ENCODE results near the gene WDR47. TPM values are rescaled to one million over a fixed set of nuclear protein-coding genes. Genes with fewer than 3 reads are reported as not detected.

WDR47 gene
- total RNA-seq: 43.8 and 45.0 TPM in 2 replicates

GRCh38 chr1:109041621-109042468, at the start of gene WDR47:
TSS of gene WDR47 (minus strand) at chr1:109042102. CDS start at chr1:109023512, 18,590 bp downstream.

GRCh38 chr1:109090196-109091077, 48.5 kb upstream of the WDR47 start, which contains the start of gene TMEM167B:
TSS of gene TMEM167B (plus strand) at chr1:109090764. CDS start at chr1:109090873, 109 bp downstream.

GRCh38 chr1:109075531-109076490, 33.9 kb upstream of the WDR47 start, which contains the start of gene TAF13:
TSS of gene TAF13 (minus strand) at chr1:109076003. CDS start at chr1:109075947, 56 bp downstream.

GRCh38 chr1:108963052-108963686, 78.7 kb downstream of the WDR47 start, which contains the start of gene CLCC1:
TSS of gene CLCC1 (minus strand) at chr1:108963484. CDS start at chr1:108950437, 13,047 bp downstream.

Small RNAs within 50 kb of the gene (small RNA-seq; reads per million reads assigned to genes)
- gene BX679664.1: not detected
- not detected for gene BX679664.2

Other genes with a start within 250 kb of the WDR47 start
- gene AKNAD1, start 185.0 kb downstream of the WDR47 start, total RNA-seq: not detected in 2 replicates
- 25.0 and 39.7 TPM in 2 replicates for gene GPSM2, start 165.1 kb downstream of the WDR47 start, total RNA-seq
- gene CLCC1, start 78.6 kb downstream of the WDR47 start, total RNA-seq: 31.8 and 36.2 TPM in 2 replicates
- 84.2 and 144 TPM in 2 replicates for gene TAF13, start 33.9 kb upstream of the WDR47 start, total RNA-seq
- 10.8 and 12.8 TPM in 2 replicates for gene TMEM167B, start 48.7 kb upstream of the WDR47 start, total RNA-seq
- gene ELAPOR1, start 72.0 kb upstream of the WDR47 start, total RNA-seq: 0.53 and 1.0 TPM in 2 replicates
- gene SARS1, start 171.8 kb upstream of the WDR47 start, total RNA-seq: 204 and 210 TPM in 2 replicates
- gene CELSR2, start 207.4 kb upstream of the WDR47 start, total RNA-seq: 0.80 and 1.7 TPM in 2 replicates
- 16.2 and 25.8 TPM in 2 replicates for gene PSRC1, start 241.0 kb upstream of the WDR47 start, total RNA-seq

Measured in thoracic aorta endothelial cell (primary cell).